ENCODE results near the gene TUBGCP4. TPM values are rescaled to one million over a fixed set of nuclear protein-coding genes. Genes with fewer than 3 reads are reported as not detected.

Gene TUBGCP4
- total and polyA plus RNA-seq, 9 of the 15 experiments (the other 6 are each of a cell fraction or from before 2014, with no cell fraction given) = 10.7 to 50.2 (median 29.6) TPM

GRCh38 chr15:43370310-43370974 lies 459 bp upstream of the TUBGCP4 start (continued):
- TF ChIP-seq, protein P1, sequence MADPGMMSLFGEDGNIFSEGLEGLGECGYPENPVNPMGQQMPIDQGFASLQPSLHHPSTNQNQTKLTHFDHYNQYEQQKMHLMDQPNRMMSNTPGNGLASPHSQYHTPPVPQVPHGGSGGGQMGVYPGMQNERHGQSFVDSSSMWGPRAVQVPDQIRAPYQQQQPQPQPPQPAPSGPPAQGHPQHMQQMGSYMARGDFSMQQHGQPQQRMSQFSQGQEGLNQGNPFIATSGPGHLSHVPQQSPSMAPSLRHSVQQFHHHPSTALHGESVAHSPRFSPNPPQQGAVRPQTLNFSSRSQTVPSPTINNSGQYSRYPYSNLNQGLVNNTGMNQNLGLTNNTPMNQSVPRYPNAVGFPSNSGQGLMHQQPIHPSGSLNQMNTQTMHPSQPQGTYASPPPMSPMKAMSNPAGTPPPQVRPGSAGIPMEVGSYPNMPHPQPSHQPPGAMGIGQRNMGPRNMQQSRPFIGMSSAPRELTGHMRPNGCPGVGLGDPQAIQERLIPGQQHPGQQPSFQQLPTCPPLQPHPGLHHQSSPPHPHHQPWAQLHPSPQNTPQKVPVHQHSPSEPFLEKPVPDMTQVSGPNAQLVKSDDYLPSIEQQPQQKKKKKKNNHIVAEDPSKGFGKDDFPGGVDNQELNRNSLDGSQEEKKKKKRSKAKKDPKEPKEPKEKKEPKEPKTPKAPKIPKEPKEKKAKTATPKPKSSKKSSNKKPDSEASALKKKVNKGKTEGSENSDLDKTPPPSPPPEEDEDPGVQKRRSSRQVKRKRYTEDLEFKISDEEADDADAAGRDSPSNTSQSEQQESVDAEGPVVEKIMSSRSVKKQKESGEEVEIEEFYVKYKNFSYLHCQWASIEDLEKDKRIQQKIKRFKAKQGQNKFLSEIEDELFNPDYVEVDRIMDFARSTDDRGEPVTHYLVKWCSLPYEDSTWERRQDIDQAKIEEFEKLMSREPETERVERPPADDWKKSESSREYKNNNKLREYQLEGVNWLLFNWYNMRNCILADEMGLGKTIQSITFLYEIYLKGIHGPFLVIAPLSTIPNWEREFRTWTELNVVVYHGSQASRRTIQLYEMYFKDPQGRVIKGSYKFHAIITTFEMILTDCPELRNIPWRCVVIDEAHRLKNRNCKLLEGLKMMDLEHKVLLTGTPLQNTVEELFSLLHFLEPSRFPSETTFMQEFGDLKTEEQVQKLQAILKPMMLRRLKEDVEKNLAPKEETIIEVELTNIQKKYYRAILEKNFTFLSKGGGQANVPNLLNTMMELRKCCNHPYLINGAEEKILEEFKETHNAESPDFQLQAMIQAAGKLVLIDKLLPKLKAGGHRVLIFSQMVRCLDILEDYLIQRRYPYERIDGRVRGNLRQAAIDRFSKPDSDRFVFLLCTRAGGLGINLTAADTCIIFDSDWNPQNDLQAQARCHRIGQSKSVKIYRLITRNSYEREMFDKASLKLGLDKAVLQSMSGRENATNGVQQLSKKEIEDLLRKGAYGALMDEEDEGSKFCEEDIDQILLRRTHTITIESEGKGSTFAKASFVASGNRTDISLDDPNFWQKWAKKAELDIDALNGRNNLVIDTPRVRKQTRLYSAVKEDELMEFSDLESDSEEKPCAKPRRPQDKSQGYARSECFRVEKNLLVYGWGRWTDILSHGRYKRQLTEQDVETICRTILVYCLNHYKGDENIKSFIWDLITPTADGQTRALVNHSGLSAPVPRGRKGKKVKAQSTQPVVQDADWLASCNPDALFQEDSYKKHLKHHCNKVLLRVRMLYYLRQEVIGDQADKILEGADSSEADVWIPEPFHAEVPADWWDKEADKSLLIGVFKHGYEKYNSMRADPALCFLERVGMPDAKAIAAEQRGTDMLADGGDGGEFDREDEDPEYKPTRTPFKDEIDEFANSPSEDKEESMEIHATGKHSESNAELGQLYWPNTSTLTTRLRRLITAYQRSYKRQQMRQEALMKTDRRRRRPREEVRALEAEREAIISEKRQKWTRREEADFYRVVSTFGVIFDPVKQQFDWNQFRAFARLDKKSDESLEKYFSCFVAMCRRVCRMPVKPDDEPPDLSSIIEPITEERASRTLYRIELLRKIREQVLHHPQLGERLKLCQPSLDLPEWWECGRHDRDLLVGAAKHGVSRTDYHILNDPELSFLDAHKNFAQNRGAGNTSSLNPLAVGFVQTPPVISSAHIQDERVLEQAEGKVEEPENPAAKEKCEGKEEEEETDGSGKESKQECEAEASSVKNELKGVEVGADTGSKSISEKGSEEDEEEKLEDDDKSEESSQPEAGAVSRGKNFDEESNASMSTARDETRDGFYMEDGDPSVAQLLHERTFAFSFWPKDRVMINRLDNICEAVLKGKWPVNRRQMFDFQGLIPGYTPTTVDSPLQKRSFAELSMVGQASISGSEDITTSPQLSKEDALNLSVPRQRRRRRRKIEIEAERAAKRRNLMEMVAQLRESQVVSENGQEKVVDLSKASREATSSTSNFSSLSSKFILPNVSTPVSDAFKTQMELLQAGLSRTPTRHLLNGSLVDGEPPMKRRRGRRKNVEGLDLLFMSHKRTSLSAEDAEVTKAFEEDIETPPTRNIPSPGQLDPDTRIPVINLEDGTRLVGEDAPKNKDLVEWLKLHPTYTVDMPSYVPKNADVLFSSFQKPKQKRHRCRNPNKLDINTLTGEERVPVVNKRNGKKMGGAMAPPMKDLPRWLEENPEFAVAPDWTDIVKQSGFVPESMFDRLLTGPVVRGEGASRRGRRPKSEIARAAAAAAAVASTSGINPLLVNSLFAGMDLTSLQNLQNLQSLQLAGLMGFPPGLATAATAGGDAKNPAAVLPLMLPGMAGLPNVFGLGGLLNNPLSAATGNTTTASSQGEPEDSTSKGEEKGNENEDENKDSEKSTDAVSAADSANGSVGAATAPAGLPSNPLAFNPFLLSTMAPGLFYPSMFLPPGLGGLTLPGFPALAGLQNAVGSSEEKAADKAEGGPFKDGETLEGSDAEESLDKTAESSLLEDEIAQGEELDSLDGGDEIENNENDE (IDR thresholded peaks at IDR 0.05; ENCODE audit: low read depth, low read length) = no peak
- peak; percentile 70 for TF ChIP-seq EHMT2 (IDR thresholded peaks at IDR 0.05)
- no peak for TF ChIP-seq RBM34 (IDR thresholded peaks at IDR 0.05; ENCODE audit: borderline replicate concordance, insufficient read depth, low read length)
- TF ChIP-seq TFAP4 (CRISPR knock-in tag; IDR thresholded peaks at IDR 0.05; ENCODE audit: borderline replicate concordance) = peak; percentile 91
- 0 out of 4 replicates have a peak, but pooled peaks of 1 of the 2 experiments have one; percentile 8 for TF ChIP-seq TEAD1 (CRISPR knock-in tag; IDR thresholded peaks at IDR 0.05)
- peak; percentile 36; the same call in 1 of the 2 replicates for TF ChIP-seq ETV1 (tag; conservative IDR thresholded peaks at IDR 0.05; ENCODE audit: low read depth)
- 0 out of 2 replicates have a peak, but pooled peaks have one; percentile 13 for TF ChIP-seq NCOA6 (IDR thresholded peaks at IDR 0.05)
- TF ChIP-seq, protein P2, sequence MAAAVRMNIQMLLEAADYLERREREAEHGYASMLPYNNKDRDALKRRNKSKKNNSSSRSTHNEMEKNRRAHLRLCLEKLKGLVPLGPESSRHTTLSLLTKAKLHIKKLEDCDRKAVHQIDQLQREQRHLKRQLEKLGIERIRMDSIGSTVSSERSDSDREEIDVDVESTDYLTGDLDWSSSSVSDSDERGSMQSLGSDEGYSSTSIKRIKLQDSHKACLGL (CRISPR knock-in tag; IDR thresholded peaks at IDR 0.05; ENCODE audit: borderline replicate concordance, poor library complexity, severe bottlenecking) = no peak
- peak; percentile 32 to 50; a peak in 1 of 4 replicates for TF ChIP-seq UBTF (IDR thresholded peaks at IDR 0.05; ENCODE audit: borderline replicate concordance in 1 of 2, low read depth in 2 of 2, low read length in 2 of 2)

Data from K562 (cell line).